ENCODE measurements around the gene IQCH.

Gene IQCH

DNA sequence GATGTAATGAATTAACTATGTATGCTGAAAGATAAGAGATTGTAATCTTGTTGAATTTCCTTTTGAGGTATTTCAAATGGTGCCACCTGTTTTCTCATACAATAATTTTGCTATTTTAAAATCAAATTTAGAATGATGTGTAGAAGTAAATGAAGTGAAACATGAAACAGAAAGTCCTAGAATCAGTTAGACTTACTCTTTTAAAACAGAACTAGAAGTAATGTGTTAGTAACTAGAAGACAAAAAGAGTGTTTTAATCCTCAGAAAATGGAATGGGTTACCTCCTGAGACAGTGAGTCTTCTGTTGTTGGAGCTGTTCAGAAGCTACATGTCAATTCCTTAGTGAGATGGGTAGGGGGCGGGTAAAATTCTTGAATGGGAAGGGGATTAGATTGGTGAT, 279.8 kb downstream of the IQCH start:
- Histone ChIP-seq H3K4me1 (ENCODE audit: control insufficient read depth, low read length) (peaks cover 11% of the 10 kb centered on the region), H3K9me2 (replicated peaks; ENCODE audit: control insufficient read depth, low read length) (no peaks in the 10 kb centered on the region), H4K20me1 (ENCODE audit: control insufficient read depth, insufficient read depth, low read depth, low read length) (no peaks in the 10 kb centered on the region), H3K36me3 (ENCODE audit: control insufficient read depth, low read length) (no peaks in the 10 kb centered on the region), H3K27ac (ENCODE audit: low read depth, low read length) (no peak overlapping the region), H3K27me3 (ENCODE audit: control insufficient read depth, low read length) (no peaks in the 10 kb centered on the region), H3F3A (ENCODE audit: control insufficient read depth, insufficient read depth) (0 out of 2 replicates have a peak, but pooled peaks cover 2% of the 10 kb centered on the region), H3K4me2 (ENCODE audit: low read length) (no peak overlapping the region), H3K79me2 (ENCODE audit: control insufficient read depth, low read length) (no peaks in the 10 kb centered on the region), H3K9me3 (ENCODE audit: control insufficient read depth, insufficient read depth, low read length) (no peaks in the 10 kb centered on the region), H3K4me3 (ENCODE audit: low read length) (no peak overlapping the region)
- TF ChIP-seq, protein P1, sequence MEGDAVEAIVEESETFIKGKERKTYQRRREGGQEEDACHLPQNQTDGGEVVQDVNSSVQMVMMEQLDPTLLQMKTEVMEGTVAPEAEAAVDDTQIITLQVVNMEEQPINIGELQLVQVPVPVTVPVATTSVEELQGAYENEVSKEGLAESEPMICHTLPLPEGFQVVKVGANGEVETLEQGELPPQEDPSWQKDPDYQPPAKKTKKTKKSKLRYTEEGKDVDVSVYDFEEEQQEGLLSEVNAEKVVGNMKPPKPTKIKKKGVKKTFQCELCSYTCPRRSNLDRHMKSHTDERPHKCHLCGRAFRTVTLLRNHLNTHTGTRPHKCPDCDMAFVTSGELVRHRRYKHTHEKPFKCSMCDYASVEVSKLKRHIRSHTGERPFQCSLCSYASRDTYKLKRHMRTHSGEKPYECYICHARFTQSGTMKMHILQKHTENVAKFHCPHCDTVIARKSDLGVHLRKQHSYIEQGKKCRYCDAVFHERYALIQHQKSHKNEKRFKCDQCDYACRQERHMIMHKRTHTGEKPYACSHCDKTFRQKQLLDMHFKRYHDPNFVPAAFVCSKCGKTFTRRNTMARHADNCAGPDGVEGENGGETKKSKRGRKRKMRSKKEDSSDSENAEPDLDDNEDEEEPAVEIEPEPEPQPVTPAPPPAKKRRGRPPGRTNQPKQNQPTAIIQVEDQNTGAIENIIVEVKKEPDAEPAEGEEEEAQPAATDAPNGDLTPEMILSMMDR (IDR thresholded peaks at IDR 0.05; ENCODE audit: low read depth, low read length, poor library complexity, severe bottlenecking) = no peak
- no peak for TF ChIP-seq EZH2phosphoT487 (IDR thresholded peaks at IDR 0.05; ENCODE audit: borderline replicate concordance, low read length)

DNA sequence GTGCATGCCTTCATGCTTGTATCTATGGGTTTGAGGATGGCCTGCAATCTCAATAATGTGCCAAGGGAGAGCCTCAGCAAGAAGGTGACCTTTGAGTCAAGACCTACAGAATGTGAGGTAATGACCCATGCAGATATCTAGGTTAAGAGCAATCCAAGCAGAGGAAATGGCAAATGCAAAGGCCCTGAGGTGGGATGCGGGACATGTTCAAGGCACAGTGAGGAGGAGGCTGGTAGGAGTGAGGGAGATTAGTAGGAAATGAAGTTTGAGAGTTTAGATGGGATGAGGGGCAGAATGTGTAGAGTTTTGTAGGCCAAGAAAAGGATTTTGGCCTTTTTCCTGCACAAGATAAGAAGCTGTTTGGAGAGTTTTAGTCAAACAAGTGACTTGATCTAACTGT, 283.2 kb downstream of the IQCH start:
- H3K4me3 ChIP-seq (ENCODE audit: low read length) = no peak overlapping the region
- H3K4me1 ChIP-seq (ENCODE audit: control insufficient read depth, low read length) = peaks cover 32% of the 10 kb centered on the region
- H3F3A ChIP-seq (ENCODE audit: control insufficient read depth, insufficient read depth) = peaks cover 11% of the 10 kb centered on the region
- no peaks in the 10 kb centered on the region for H3K27me3 ChIP-seq (ENCODE audit: control insufficient read depth, low read length)
- TF ChIP-seq EZH2phosphoT487 (IDR thresholded peaks at IDR 0.05; ENCODE audit: borderline replicate concordance, low read length) = no peak
- TF ChIP-seq, protein P1 (IDR thresholded peaks at IDR 0.05; ENCODE audit: low read depth, low read length, poor library complexity, severe bottlenecking) = no peak
- no peaks in the 10 kb centered on the region for H4K20me1 ChIP-seq (ENCODE audit: control insufficient read depth, insufficient read depth, low read depth, low read length)
- H3K9me3 ChIP-seq (ENCODE audit: control insufficient read depth, insufficient read depth, low read length) = no peaks in the 10 kb centered on the region
- H3K79me2 ChIP-seq (ENCODE audit: control insufficient read depth, low read length) = no peaks in the 10 kb centered on the region
- H3K9me2 ChIP-seq (replicated peaks; ENCODE audit: control insufficient read depth, low read length) = no peaks in the 10 kb centered on the region
- H3K4me2 ChIP-seq (ENCODE audit: low read length) = no peak overlapping the region
- peaks cover 4% of the 10 kb centered on the region; the same call in 1 of the 2 replicates for H3K36me3 ChIP-seq (ENCODE audit: control insufficient read depth, low read length)
- H3K27ac ChIP-seq (ENCODE audit: low read depth, low read length) = no peak overlapping the region

DNA sequence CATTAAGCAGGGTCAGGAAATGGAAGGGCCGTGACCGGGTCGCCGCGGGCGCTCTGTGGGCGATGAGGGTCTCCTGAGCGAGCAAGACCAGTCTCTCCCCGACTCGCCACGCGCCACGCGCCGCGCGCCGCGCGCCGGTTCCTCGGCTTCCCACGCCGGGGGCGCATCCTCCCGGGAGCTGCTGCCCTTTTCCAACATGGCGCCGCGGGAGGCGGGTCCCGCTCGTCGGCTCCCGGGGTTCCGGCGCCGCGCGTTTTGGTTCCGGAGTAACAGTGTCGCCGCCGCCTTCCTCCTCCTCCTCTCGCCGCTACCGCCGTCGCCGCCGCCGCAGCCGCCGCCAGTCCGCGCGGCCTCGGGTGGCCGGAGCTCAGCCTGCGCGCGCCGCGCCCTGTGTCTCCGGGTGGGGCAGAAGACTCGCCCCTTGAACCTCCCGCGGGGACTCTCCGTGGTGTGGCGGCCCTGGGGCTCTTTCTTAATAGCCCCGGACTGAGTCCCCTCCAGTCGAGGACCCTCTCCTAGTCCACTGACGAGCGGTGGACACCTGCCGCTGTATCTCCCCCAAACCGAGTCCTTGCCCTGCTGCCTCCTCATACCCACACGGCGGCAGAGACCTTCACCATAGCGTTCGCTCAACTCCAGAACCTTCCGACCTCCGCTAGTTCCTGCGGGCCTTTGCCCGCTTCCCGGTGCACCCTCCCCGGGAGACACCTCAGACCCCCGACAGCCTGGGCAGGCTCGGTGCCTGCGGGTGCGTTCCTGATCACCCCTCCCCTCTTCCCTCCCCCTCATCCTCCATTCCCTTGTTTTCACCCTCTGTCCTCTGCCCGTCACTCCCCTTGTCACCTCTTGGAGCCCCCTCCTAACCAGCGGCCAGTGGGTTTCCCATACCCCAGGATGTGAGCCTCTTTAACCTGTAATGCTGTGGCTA, 288.1 kb downstream of the IQCH start, which contains the start of gene MAP2K5:
MAP2K5 (plus strand) TSS at position 284 of the 928 bp plus-strand sequence; CDS start at position 917, 633 bp downstream.
- peak within 1 kb of the TSS; percentile 66 for H3K27ac ChIP-seq (ENCODE audit: low read depth, low read length)
- no peaks in the 10 kb centered on the region for H3K9me2 ChIP-seq (replicated peaks; ENCODE audit: control insufficient read depth, low read length)
- peak within 1 kb of the TSS; percentile 91 for H3K4me2 ChIP-seq (ENCODE audit: low read length)
- TF ChIP-seq, protein P1 (IDR thresholded peaks at IDR 0.05; ENCODE audit: low read depth, low read length, poor library complexity, severe bottlenecking) = no peak
- no peak for TF ChIP-seq EZH2phosphoT487 (IDR thresholded peaks at IDR 0.05; ENCODE audit: borderline replicate concordance, low read length)
- peaks cover 7% of the 10 kb centered on the region; the same call in 1 of the 2 replicates for H3K36me3 ChIP-seq (ENCODE audit: control insufficient read depth, low read length)
- H3K27me3 ChIP-seq (ENCODE audit: control insufficient read depth, low read length) = no peaks in the 10 kb centered on the region
- H3F3A ChIP-seq (ENCODE audit: control insufficient read depth, insufficient read depth) = peaks cover 15% of the 10 kb centered on the region
- H3K4me1 ChIP-seq (ENCODE audit: control insufficient read depth, low read length) = peaks cover 52% of the 10 kb centered on the region
- no peaks in the 10 kb centered on the region for H4K20me1 ChIP-seq (ENCODE audit: control insufficient read depth, insufficient read depth, low read depth, low read length)
- H3K4me3 ChIP-seq (ENCODE audit: low read length) = peak within 1 kb of the TSS; percentile 98
- H3K9me3 ChIP-seq (ENCODE audit: control insufficient read depth, insufficient read depth, low read length) = no peaks in the 10 kb centered on the region
- no peaks in the 10 kb centered on the region for H3K79me2 ChIP-seq (ENCODE audit: control insufficient read depth, low read length)

All from DOHH2 (cell line).